Forelimb muscle (tissue), 1 donor: Measurements from ENCODE around the gene RUFY1. TPM values are rescaled to one million over a fixed set of nuclear protein-coding genes. Genes with fewer than 3 reads are reported as not detected.

Experiments used
- polyA plus RNA-seq: library from polyadenylated mRNA; unstranded; fragments of 120-200 nt; gene quantifications from one replicate; pipeline ENCODE4 v1.2.1, GENCODE V29; 2013; ENCODE audit not compliant: insufficient read length

Gene RUFY1
- polyA plus RNA-seq, 1 donor, result 35.9 TPM

Other genes with a start within 250 kb of the RUFY1 start
- 33.0 TPM for gene ADAMTS2, start 205.1 kb upstream of the RUFY1 start, polyA plus RNA-seq
- 596 TPM for gene HNRNPH1, start 73.1 kb downstream of the RUFY1 start, polyA plus RNA-seq
- gene CBY3, start 130.5 kb downstream of the RUFY1 start, polyA plus RNA-seq, result 0.37 TPM
- 196 TPM for gene CANX, start 148.4 kb downstream of the RUFY1 start, polyA plus RNA-seq
- 24.8 TPM for gene MAML1, start 182.3 kb downstream of the RUFY1 start, polyA plus RNA-seq
- 2.0 TPM for gene LTC4S, start 243.4 kb downstream of the RUFY1 start, polyA plus RNA-seq